Naive thymus-derived CD4-positive, alpha-beta T cell (primary cell): ENCODE measurements around the gene CDR2. TPM values are rescaled to one million over a fixed set of nuclear protein-coding genes. Genes with fewer than 3 reads are reported as not detected.

Experiments
- ATAC-seq: fragments of 150-1000 bp; cut with Tn5 transposase; 2 replicates; pipeline ENCODE4 v1.10.0; 2021; ENCODE audit warnings: mild to moderate bottlenecking, moderate library complexity
- CTCF ChIA-PET: fragments of 350-600 bp; sonication (Branson Sonifier 250); formaldehyde crosslinking; loops from one replicate; lab custom pipeline; 2021; ENCODE audit warnings: antibody characterized with exemption; lab: Charles Lee
- POLR2A ChIA-PET: fragments of 350-600 bp; sonication (Branson Sonifier 250); formaldehyde crosslinking; loops from one replicate; lab custom pipeline; 2021; ENCODE audit warnings: antibody characterized with exemption, inconsistent platforms; lab: Charles Lee
- DNase-seq, 9 donors: peaks; one replicate each; pipeline versions ENCODE4 v3.0.0 to v3.0.0-alpha.2; 2020 to 2022; ENCODE audit warnings: mixed read lengths in 1 of 9
- H3K27ac ChIP-seq: one replicate; pipeline ENCODE4 v1.7.0; 2013; ENCODE audit warnings: mild to moderate bottlenecking, low read depth, low read length, moderate library complexity
- H3K27me3 ChIP-seq, 2 donors: one replicate each; pipeline ENCODE4 v1.7.0; 2013; ENCODE audit warnings: low read length in 2 of 2, mild to moderate bottlenecking in 2 of 2, moderate library complexity in 2 of 2; ENCODE audit not compliant: control insufficient read depth in 2 of 2, insufficient read depth in 2 of 2
- H3K36me3 ChIP-seq, 3 experiments: 1 replicate in 2 of 3; 2 replicates in 1 of 3; pipeline ENCODE4 v1.7.0; 2013; ENCODE audit warnings: low read length in 3 of 3, mild to moderate bottlenecking in 3 of 3, moderate library complexity in 1 of 3; ENCODE audit not compliant: insufficient read depth in 3 of 3, control insufficient read depth in 2 of 3
- H3K4me1 ChIP-seq, 2 donors: one replicate each; pipeline ENCODE4 v1.7.0; 2013; ENCODE audit warnings: low read length in 2 of 2, mild to moderate bottlenecking in 2 of 2, moderate library complexity in 1 of 2; ENCODE audit not compliant: control insufficient read depth in 2 of 2, insufficient read depth in 2 of 2
- H3K4me3 ChIP-seq: 2 replicates; pipeline ENCODE4 v1.7.0; 2013; ENCODE audit warnings: mild to moderate bottlenecking, low read length
- H3K9me3 ChIP-seq, 3 experiments: 1 replicate in 2 of 3; 2 replicates in 1 of 3; pipeline ENCODE4 v1.7.0; 2013; ENCODE audit warnings: low read length in 3 of 3; ENCODE audit not compliant: control insufficient read depth in 2 of 3
- H3K27ac Mint-ChIP-seq, 9 donors: one replicate each; pipeline ENCODE4 v1.8.0; 2020 to 2022; ENCODE audit warnings: mixed read lengths in 9 of 9, mild to moderate bottlenecking in 8 of 9, moderate library complexity in 5 of 9, inconsistent platforms in 2 of 9
- H3K27me3 Mint-ChIP-seq, 5 donors: one replicate each; pipeline ENCODE4 v1.8.0; 2021 to 2022; ENCODE audit warnings: mixed read lengths in 5 of 5, mild to moderate bottlenecking in 1 of 5
- H3K36me3 Mint-ChIP-seq, 5 donors: one replicate each; pipeline ENCODE4 v1.8.0; 2020 to 2022; ENCODE audit warnings: mixed read lengths in 5 of 5, mild to moderate bottlenecking in 3 of 5, inconsistent platforms in 1 of 5
- H3K4me1 Mint-ChIP-seq, 7 donors: one replicate each; pipeline ENCODE4 v1.8.0; 2020 to 2022; ENCODE audit warnings: mixed read lengths in 7 of 7, mild to moderate bottlenecking in 3 of 7, inconsistent platforms in 1 of 7
- H3K4me3 Mint-ChIP-seq, 10 donors: one replicate each; pipeline ENCODE4 v1.8.0; 2020 to 2022; ENCODE audit warnings: mild to moderate bottlenecking in 10 of 10, mixed read lengths in 10 of 10, moderate library complexity in 6 of 10, inconsistent platforms in 2 of 10
- H3K9me3 Mint-ChIP-seq, 11 donors: one replicate each; pipeline ENCODE4 v1.8.0; 2020 to 2022; ENCODE audit warnings: mixed read lengths in 11 of 11, mild to moderate bottlenecking in 4 of 11, inconsistent platforms in 1 of 11, moderate library complexity in 1 of 11
- intact Hi-C, 2 donors: fragments of 100-400 bp; cut with micrococcal nuclease; formaldehyde crosslinking; loops; one replicate each; pipeline ENCODE4 v1.15.1; 2023
- polyA plus RNA-seq, 2 donors: library from polyadenylated mRNA; unstranded; fragments of 300-500 nt; fragmentation: Illumina TruSeq; gene quantifications; one replicate each; pipeline ENCODE4 v1.2.3, GENCODE V29; 2021
- total RNA-seq, 6 experiments: library from RNA in 5 of 6; stranded (reverse) in 5 of 6; gene quantifications; 1 replicate in 5 of 6; 2 replicates in 1 of 6; pipeline ENCODE4 v1.2.3 and lab custom pipeline; 2021 to 2026

CDR2 gene
- total and polyA plus RNA-seq, 7 experiments from 2014 or later, result 28.7 to 115 (median 66.0) TPM

GRCh38 chr16:22360963-22361659 is 13.3 kb downstream of the CDR2 start:
- ChIA-PET CTCF (interaction anchor here (0.8 kb wide), 1 partner anchor 77 kb away, joined by 3 read pairs; no protein-coding TSS in a partner anchor), POLR2A (interaction anchor here (0.8 to 5.7 kb wide), 3 partner anchors 7 to 21 kb away, joined by 3 to 76 read pairs (median 17); no protein-coding TSS in a partner anchor)
- no peaks in the 10 kb centered on the region for H3K9me3 ChIP-seq
- no peaks in the 10 kb centered on the region for H3K27me3 ChIP-seq
- peaks cover 4 to 24% (median 6%) of the 10 kb centered on the region in 3 experiments for H3K36me3 ChIP-seq
- H3K4me3 ChIP-seq, result no peak overlapping the region
- DNase-seq (no peak), ATAC-seq (no peak)
- Mint-ChIP-seq H3K4me3 (peak overlapping the region in 4 of 10 donors; percentile 19 to 58 (median 26)), H3K36me3 (peaks cover 9 to 48% (median 36%) of the 10 kb centered on the region in 5 donors), H3K27ac (peak overlapping the region; percentile 75 to 96 (median 88)), H3K9me3 (peaks cover 0 to 2% (median 0%) of the 10 kb centered on the region in 11 donors), H3K4me1 (peaks cover 35 to 89% (median 73%) of the 10 kb centered on the region in 7 donors), H3K27me3 (no peaks in the 10 kb centered on the region)
- intact Hi-C loops, result no loop called here
- H3K27ac ChIP-seq, result peak overlapping the region; percentile 18
- peaks cover 30 to 50% of the 10 kb centered on the region in 2 donors for H3K4me1 ChIP-seq

- Histone ChIP-seq H3K27me3 (no peaks in the 10 kb centered on the region), H3K9me3 (no peaks in the 10 kb centered on the region), H3K4me1 (peaks cover 41 to 51% of the 10 kb centered on the region in 2 donors), H3K27ac (peak overlapping the region; percentile 55), H3K4me3 (no peak overlapping the region), H3K36me3 (peaks cover 4 to 22% (median 6%) of the 10 kb centered on the region in 3 experiments)
- Mint-ChIP-seq H3K36me3 (peaks cover under 1 to 45% (median 35%) of the 10 kb centered on the region in 5 donors), H3K27ac (peak overlapping the region; percentile 55 to 97 (median 92)), H3K27me3 (no peaks in the 10 kb centered on the region), H3K4me3 (peak overlapping the region in 7 of 10 donors; percentile 11 to 73 (median 29)), H3K4me1 (peaks cover 33 to 89% (median 73%) of the 10 kb centered on the region in 7 donors), H3K9me3 (peaks cover 0 to 2% (median 0%) of the 10 kb centered on the region in 11 donors)
- DNase-seq (no peak), ATAC-seq (no peak)
- intact Hi-C loops, result loop anchor here in 1 of 2 donors (5.0 to 10.0 kb wide), 2 partner anchors 167 to 1455 kb away; partner anchors contain the start of genes DCUN1D3 and LYRM1
- CTCF ChIA-PET, result no interaction called here
- POLR2A ChIA-PET, result interaction anchor here (0.6 to 5.7 kb wide), 6 partner anchors 9 to 170 kb away, joined by 3 to 93 read pairs (median 12); partner anchors contain the start of gene CDR2
Observed at GRCh38 chr16:22359679-22360078, 14.7 kb downstream of the CDR2 start.

GRCh38 chr16:22358000-22358399 is 16.4 kb downstream of the CDR2 start:
- Histone ChIP-seq H3K4me3 (peak overlapping the region; percentile 3), H3K36me3 (peaks cover 0 to 6% (median 0%) of the 10 kb centered on the region in 3 experiments), H3K27ac (peak overlapping the region; percentile 64), H3K4me1 (peaks cover 54 to 67% of the 10 kb centered on the region in 2 donors), H3K9me3 (no peaks in the 10 kb centered on the region), H3K27me3 (no peaks in the 10 kb centered on the region)
- Mint-ChIP-seq H3K9me3 (peaks cover 0 to 2% (median 0%) of the 10 kb centered on the region in 11 donors), H3K36me3 (peaks cover 0 to 33% (median 24%) of the 10 kb centered on the region in 5 donors), H3K27me3 (no peaks in the 10 kb centered on the region), H3K4me3 (peak overlapping the region; percentile 36 to 88 (median 71)), H3K4me1 (peaks cover 41 to 89% (median 78%) of the 10 kb centered on the region in 7 donors), H3K27ac (peak overlapping the region; percentile 85 to 98 (median 93))
- intact Hi-C loops, result loop anchor here (1.0 to 10.0 kb wide), 4 partner anchors 11 to 1453 kb away; partner anchors contain the start of genes CDR2 (in 2 of the 2), DCUN1D3 (in 1 of the 2) and LYRM1 (in 1 of the 2)
- peak in 7 of 9 donors; percentile 69 to 87 (median 81) for DNase-seq
- peak; percentile 86 for ATAC-seq
- ChIA-PET POLR2A (interaction anchor here (0.8 to 5.7 kb wide), 14 partner anchors 10 to 168 kb away, joined by 3 to 93 read pairs (median 5); partner anchors contain the start of genes CDR2 and POLR3E), CTCF (interaction anchor here (0.6 to 1.8 kb wide), 5 partner anchors 21 to 169 kb away, joined by 3 to 6 read pairs (median 5); no protein-coding TSS in a partner anchor)

- Mint-ChIP-seq H3K4me3 (peak overlapping the region in 9 of 10 donors; percentile 36 to 88 (median 71)), H3K27me3 (no peaks in the 10 kb centered on the region), H3K36me3 (peaks cover 0 to 29% (median 22%) of the 10 kb centered on the region in 5 donors), H3K27ac (peak overlapping the region; percentile 85 to 98 (median 93)), H3K4me1 (peaks cover 41 to 90% (median 82%) of the 10 kb centered on the region in 7 donors), H3K9me3 (peaks cover 0 to 2% (median 0%) of the 10 kb centered on the region in 11 donors)
- CTCF ChIA-PET, result interaction anchor here (0.6 to 1.8 kb wide), 4 partner anchors 21 to 169 kb away, joined by 3 to 6 read pairs (median 5); no protein-coding TSS in a partner anchor
- DNase-seq (peak in 3 of 9 donors; percentile 36 to 52 (median 43)), ATAC-seq (peak; percentile 69)
- H3K27ac ChIP-seq, result peak overlapping the region; percentile 64
- H3K27me3 ChIP-seq, result no peaks in the 10 kb centered on the region
- H3K36me3 ChIP-seq, result peaks cover 0 to 5% (median 0%) of the 10 kb centered on the region in 3 experiments
- peak overlapping the region; percentile 3 for H3K4me3 ChIP-seq
- H3K9me3 ChIP-seq, result no peaks in the 10 kb centered on the region
- peaks cover 56 to 71% of the 10 kb centered on the region in 2 donors for H3K4me1 ChIP-seq
- POLR2A ChIA-PET, result interaction anchor here (0.8 to 5.7 kb wide), 12 partner anchors 10 to 168 kb away, joined by 3 to 93 read pairs (median 6); partner anchors contain the start of gene CDR2
- intact Hi-C loops, result loop anchor here in 1 of 2 donors (1.0 to 10.0 kb wide), 3 partner anchors 17 to 1453 kb away; partner anchors contain the start of genes CDR2, DCUN1D3 and LYRM1
Observed at GRCh38 chr16:22357635-22357971, 16.8 kb downstream of the CDR2 start.

- Histone ChIP-seq H3K4me1 (peaks cover 56 to 73% of the 10 kb centered on the region in 2 donors), H3K4me3 (peak overlapping the region; percentile 3), H3K36me3 (peaks cover 0 to 5% (median 0%) of the 10 kb centered on the region in 3 experiments), H3K27ac (peak overlapping the region; percentile 64), H3K27me3 (no peaks in the 10 kb centered on the region), H3K9me3 (no peaks in the 10 kb centered on the region)
- Mint-ChIP-seq H3K27me3 (no peaks in the 10 kb centered on the region), H3K36me3 (peaks cover 0 to 29% (median 21%) of the 10 kb centered on the region in 5 donors), H3K4me3 (peak overlapping the region in 9 of 10 donors; percentile 36 to 88 (median 71)), H3K4me1 (peaks cover 41 to 90% (median 82%) of the 10 kb centered on the region in 7 donors), H3K27ac (peak overlapping the region; percentile 85 to 98 (median 93)), H3K9me3 (peaks cover 0 to 2% (median 0%) of the 10 kb centered on the region in 11 donors)
- DNase-seq (no peak), ATAC-seq (peak; percentile 7)
- POLR2A ChIA-PET, result interaction anchor here (1.0 to 5.7 kb wide), 10 partner anchors 9 to 167 kb away, joined by 3 to 93 read pairs (median 7); partner anchors contain the start of gene CDR2
- CTCF ChIA-PET, result interaction anchor here (0.6 to 1.8 kb wide), 4 partner anchors 20 to 168 kb away, joined by 3 to 6 read pairs (median 5); no protein-coding TSS in a partner anchor
- intact Hi-C loops, result loop anchor here in 1 of 2 donors (1.0 to 10.0 kb wide), 3 partner anchors 17 to 1452 kb away; partner anchors contain the start of genes CDR2, DCUN1D3 and LYRM1
Observed at GRCh38 chr16:22356930-22357634, 17.3 kb downstream of the CDR2 start.
